HEK293 (cell line): Measurements from ENCODE around the gene KRT7.
A peak's percentile ranks its signal among the peaks of the same experiment; 100 is the strongest.

Experiments used
- CTCF ChIA-PET: fragments of 350-600 bp; formaldehyde crosslinking; extraction: SDS; loops from one replicate; lab custom pipeline; 2021; ENCODE audit warnings: antibody characterized with exemption; lab: Yijun Ruan, JAX
- POLR2A ChIA-PET: fragments of 300-600 bp; formaldehyde crosslinking; extraction: SDS; loops from one replicate; lab custom pipeline; 2020; ENCODE audit warnings: antibody characterized with exemption, inconsistent platforms; lab: Yijun Ruan, JAX
- H3K27ac ChIP-seq: fragments of 200-500 bp; sonication (Bioruptor generic); 2 replicates; pipeline ENCODE4 v1.5.1; 2014; ENCODE audit warnings: low read depth, low read length, control low read depth, inconsistent platforms; ENCODE audit errors: extremely low read depth
- H3K36me3 ChIP-seq, 2 experiments: fragments of 200-500 bp in 1 of 2; sonication (Bioruptor generic) in 1 of 2; 1 replicate in 1 of 2; 2 replicates in 1 of 2; pipeline ENCODE4 v1.5.1; 2014 to 2017; ENCODE audit warnings: inconsistent platforms in 2 of 2, low read length in 2 of 2; ENCODE audit not compliant: control insufficient read depth in 2 of 2, insufficient read depth in 1 of 2
- H3K4me1 ChIP-seq: fragments of 200-500 bp; sonication (Bioruptor generic); 2 replicates; pipeline ENCODE4 v1.5.1; 2014; ENCODE audit warnings: mild to moderate bottlenecking, low read length, inconsistent platforms; ENCODE audit not compliant: control insufficient read depth, insufficient read depth
- H3K4me3 ChIP-seq: 2 replicates; pipeline ENCODE4 v1.5.1; 2011; ENCODE audit warnings: low read depth, mild to moderate bottlenecking, control low read depth, low read length, moderate library complexity
- H3K9me3 ChIP-seq: fragments of 200-500 bp; sonication (Bioruptor generic); 2 replicates; pipeline ENCODE4 v1.5.1; 2014; ENCODE audit warnings: low read depth, low read length, inconsistent platforms; ENCODE audit not compliant: control insufficient read depth, insufficient read depth
- FEZF1 ChIP-seq: fragments of 450-650 bp; formaldehyde crosslinking; IDR thresholded peaks from 2 replicates; pipeline ENCODE4 v1.5.1; 2016; ENCODE audit warnings: missing biosample characterization, missing genetic modification characterization
- GLIS1 ChIP-seq: fragments of 450-650 bp; formaldehyde crosslinking; IDR thresholded peaks from 2 replicates; pipeline ENCODE4 v1.5.1; 2016; ENCODE audit warnings: missing biosample characterization, missing genetic modification characterization
- KLF1 ChIP-seq: fragments of 450-650 bp; formaldehyde crosslinking; IDR thresholded peaks from 2 replicates; pipeline ENCODE4 v1.5.1; 2016; ENCODE audit warnings: missing biosample characterization, missing genetic modification characterization
- KLF16 ChIP-seq: fragments of 450-650 bp; formaldehyde crosslinking; IDR thresholded peaks from 2 replicates; pipeline ENCODE4 v1.5.1; 2017; ENCODE audit warnings: missing biosample characterization, missing genetic modification characterization
- PRDM10 ChIP-seq: fragments of 450-650 bp; formaldehyde crosslinking; IDR thresholded peaks from 2 replicates; pipeline ENCODE4 v1.5.1; 2016; ENCODE audit warnings: missing biosample characterization, missing genetic modification characterization
- SP7 ChIP-seq: fragments of 450-650 bp; formaldehyde crosslinking; IDR thresholded peaks from 2 replicates; pipeline ENCODE4 v1.5.1; 2016; ENCODE audit warnings: missing biosample characterization, missing genetic modification characterization
- ZBTB48 ChIP-seq: fragments of 450-650 bp; formaldehyde crosslinking; IDR thresholded peaks from 2 replicates; pipeline ENCODE4 v1.5.1; 2016; ENCODE audit warnings: missing biosample characterization, missing genetic modification characterization
- ZIC2 ChIP-seq: fragments of 450-650 bp; formaldehyde crosslinking; IDR thresholded peaks from 2 replicates; pipeline ENCODE4 v1.5.1; 2016; ENCODE audit warnings: missing biosample characterization, missing genetic modification characterization
- ZNF223 ChIP-seq: fragments of 450-650 bp; formaldehyde crosslinking; IDR thresholded peaks from 2 replicates; pipeline ENCODE4 v1.5.1; 2016; ENCODE audit warnings: missing biosample characterization, missing genetic modification characterization
- ZNF335 ChIP-seq: fragments of 450-650 bp; formaldehyde crosslinking; conservative IDR thresholded peaks from 2 replicates; pipeline ENCODE4 v1.5.1; 2016; ENCODE audit warnings: missing biosample characterization, missing genetic modification characterization
- ZNF433 ChIP-seq: fragments of 450-650 bp; formaldehyde crosslinking; IDR thresholded peaks from 2 replicates; pipeline ENCODE4 v1.5.1; 2016; ENCODE audit warnings: missing biosample characterization, missing genetic modification characterization, low read depth
- ZNF664 ChIP-seq: fragments of 450-650 bp; formaldehyde crosslinking; IDR thresholded peaks from 2 replicates; pipeline ENCODE4 v1.5.1; 2016; ENCODE audit warnings: missing biosample characterization, missing genetic modification characterization
- TF ChIP-seq, protein P1 (sequence below): fragments of 450-650 bp; formaldehyde crosslinking; IDR thresholded peaks from 2 replicates; pipeline ENCODE4 v1.5.1; 2017; ENCODE audit warnings: missing biosample characterization, missing genetic modification characterization
- TF ChIP-seq, protein P2 (sequence below): fragments of 450-650 bp; formaldehyde crosslinking; IDR thresholded peaks from 2 replicates; pipeline ENCODE4 v1.5.1; 2016; ENCODE audit warnings: missing biosample characterization, missing genetic modification characterization
- TF ChIP-seq, protein P3 (sequence below): fragments of 450-650 bp; formaldehyde crosslinking; IDR thresholded peaks from 2 replicates; pipeline ENCODE4 v1.5.1; 2016; ENCODE audit warnings: missing biosample characterization, missing genetic modification characterization

KRT7 gene

DNA sequence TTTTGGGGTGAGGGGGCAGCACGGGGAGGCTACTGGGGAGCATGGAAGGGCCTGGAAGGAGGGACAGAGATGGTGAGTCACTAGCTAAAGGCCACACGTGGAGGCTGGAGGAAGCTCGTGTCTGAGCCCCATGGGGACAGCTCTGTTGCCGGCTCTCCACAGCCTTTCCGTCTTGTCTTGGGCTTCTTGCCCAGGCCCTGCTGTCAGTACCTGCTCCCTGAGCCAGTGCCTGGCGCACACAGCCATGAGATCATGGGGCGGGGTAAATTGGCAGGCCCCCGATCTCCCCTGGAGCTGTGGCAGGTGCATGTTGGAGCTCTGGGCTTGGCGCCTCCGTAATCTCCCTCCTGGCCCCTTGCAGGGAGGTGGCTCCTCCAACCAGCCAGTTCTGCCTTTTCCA lies 25.1 kb upstream of the KRT7 start:
- H3K36me3 ChIP-seq: no peaks in the 10 kb centered on the region
- peaks cover 8% of the 10 kb centered on the region; the same call in 1 of the 2 replicates for H3K4me1 ChIP-seq
- CTCF ChIA-PET: interaction anchor here (0.6 to 3.9 kb wide), 8 partner anchors 14 to 776 kb away, joined by 3 to 17 read pairs (median 4); no protein-coding TSS in a partner anchor
- POLR2A ChIA-PET: no interaction called here
- no peak overlapping the region for H3K27ac ChIP-seq
- H3K9me3 ChIP-seq: no peaks in the 10 kb centered on the region
- TF ChIP-seq ZBTB48 (tag by site-specific recombination) (peak; percentile 86), FEZF1 (tag by site-specific recombination) (no peak), ZNF223 (tag by site-specific recombination) (no peak), ZNF433 (no peak), SP7 (peak; percentile 25; the same call in 1 of the 2 replicates), ZNF664 (tag by site-specific recombination) (no peak), PRDM10 (tag by site-specific recombination) (peak; percentile 24; the same call in 1 of the 2 replicates), KLF1 (tag by site-specific recombination) (peak; percentile 74), ZIC2 (tag by site-specific recombination) (peak; percentile 86), KLF16 (tag by site-specific recombination) (peak; percentile 37; the same call in 1 of the 2 replicates), GLIS1 (peak; percentile 99), ZNF335 (tag by site-specific recombination) (peak; percentile 48)
- TF ChIP-seq, protein P1, sequence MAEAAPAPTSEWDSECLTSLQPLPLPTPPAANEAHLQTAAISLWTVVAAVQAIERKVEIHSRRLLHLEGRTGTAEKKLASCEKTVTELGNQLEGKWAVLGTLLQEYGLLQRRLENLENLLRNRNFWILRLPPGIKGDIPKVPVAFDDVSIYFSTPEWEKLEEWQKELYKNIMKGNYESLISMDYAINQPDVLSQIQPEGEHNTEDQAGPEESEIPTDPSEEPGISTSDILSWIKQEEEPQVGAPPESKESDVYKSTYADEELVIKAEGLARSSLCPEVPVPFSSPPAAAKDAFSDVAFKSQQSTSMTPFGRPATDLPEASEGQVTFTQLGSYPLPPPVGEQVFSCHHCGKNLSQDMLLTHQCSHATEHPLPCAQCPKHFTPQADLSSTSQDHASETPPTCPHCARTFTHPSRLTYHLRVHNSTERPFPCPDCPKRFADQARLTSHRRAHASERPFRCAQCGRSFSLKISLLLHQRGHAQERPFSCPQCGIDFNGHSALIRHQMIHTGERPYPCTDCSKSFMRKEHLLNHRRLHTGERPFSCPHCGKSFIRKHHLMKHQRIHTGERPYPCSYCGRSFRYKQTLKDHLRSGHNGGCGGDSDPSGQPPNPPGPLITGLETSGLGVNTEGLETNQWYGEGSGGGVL (tag by site-specific recombination): peak; percentile 46; the same call in 1 of the 2 replicates
- TF ChIP-seq, protein P2, sequence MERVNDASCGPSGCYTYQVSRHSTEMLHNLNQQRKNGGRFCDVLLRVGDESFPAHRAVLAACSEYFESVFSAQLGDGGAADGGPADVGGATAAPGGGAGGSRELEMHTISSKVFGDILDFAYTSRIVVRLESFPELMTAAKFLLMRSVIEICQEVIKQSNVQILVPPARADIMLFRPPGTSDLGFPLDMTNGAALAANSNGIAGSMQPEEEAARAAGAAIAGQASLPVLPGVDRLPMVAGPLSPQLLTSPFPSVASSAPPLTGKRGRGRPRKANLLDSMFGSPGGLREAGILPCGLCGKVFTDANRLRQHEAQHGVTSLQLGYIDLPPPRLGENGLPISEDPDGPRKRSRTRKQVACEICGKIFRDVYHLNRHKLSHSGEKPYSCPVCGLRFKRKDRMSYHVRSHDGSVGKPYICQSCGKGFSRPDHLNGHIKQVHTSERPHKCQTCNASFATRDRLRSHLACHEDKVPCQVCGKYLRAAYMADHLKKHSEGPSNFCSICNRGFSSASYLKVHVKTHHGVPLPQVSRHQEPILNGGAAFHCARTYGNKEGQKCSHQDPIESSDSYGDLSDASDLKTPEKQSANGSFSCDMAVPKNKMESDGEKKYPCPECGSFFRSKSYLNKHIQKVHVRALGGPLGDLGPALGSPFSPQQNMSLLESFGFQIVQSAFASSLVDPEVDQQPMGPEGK (tag by site-specific recombination): peak; percentile 57
- TF ChIP-seq, protein P3, sequence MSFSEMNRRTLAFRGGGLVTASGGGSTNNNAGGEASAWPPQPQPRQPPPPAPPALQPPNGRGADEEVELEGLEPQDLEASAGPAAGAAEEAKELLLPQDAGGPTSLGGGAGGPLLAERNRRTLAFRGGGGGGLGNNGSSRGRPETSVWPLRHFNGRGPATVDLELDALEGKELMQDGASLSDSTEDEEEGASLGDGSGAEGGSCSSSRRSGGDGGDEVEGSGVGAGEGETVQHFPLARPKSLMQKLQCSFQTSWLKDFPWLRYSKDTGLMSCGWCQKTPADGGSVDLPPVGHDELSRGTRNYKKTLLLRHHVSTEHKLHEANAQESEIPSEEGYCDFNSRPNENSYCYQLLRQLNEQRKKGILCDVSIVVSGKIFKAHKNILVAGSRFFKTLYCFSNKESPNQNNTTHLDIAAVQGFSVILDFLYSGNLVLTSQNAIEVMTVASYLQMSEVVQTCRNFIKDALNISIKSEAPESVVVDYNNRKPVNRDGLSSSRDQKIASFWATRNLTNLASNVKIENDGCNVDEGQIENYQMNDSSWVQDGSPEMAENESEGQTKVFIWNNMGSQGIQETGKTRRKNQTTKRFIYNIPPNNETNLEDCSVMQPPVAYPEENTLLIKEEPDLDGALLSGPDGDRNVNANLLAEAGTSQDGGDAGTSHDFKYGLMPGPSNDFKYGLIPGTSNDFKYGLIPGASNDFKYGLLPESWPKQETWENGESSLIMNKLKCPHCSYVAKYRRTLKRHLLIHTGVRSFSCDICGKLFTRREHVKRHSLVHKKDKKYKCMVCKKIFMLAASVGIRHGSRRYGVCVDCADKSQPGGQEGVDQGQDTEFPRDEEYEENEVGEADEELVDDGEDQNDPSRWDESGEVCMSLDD (tag by site-specific recombination): 0 out of 2 replicates have a peak, but pooled peaks have one; percentile 22
- H3K4me3 ChIP-seq: no peak overlapping the region
